NCI-H510A (cell line): Measurements from ENCODE around the gene BCLAF3.
A peak's percentile ranks its signal among the peaks of the same experiment; 100 is the strongest.

Source experiments
- DNase-seq: peaks from one replicate; lab custom pipeline; 2025; lab: John Stamatoyannopoulos, UW

BCLAF3 gene

GRCh38 chrX:19990556-19991349 lies at the start of gene BCLAF3:
BCLAF3 (minus strand) TSS chrX:19991061; CDS start chrX:19970264, 20,797 bp downstream.
- peak; percentile 73 for DNase-seq

- DNase-seq = no peak
These were observed 48.1 kb upstream of the BCLAF3 start for GRCh38 chrX:20038966-20039365.

- DNase-seq = no peak
These were observed 46.3 kb upstream of the BCLAF3 start for GRCh38 chrX:20037186-20037585.

GRCh38 chrX:20032201-20032600 lies 41.3 kb upstream of the BCLAF3 start:
- DNase-seq = no peak

GRCh38 chrX:20029728-20030127 lies 38.9 kb upstream of the BCLAF3 start:
- DNase-seq = no peak

DNA sequence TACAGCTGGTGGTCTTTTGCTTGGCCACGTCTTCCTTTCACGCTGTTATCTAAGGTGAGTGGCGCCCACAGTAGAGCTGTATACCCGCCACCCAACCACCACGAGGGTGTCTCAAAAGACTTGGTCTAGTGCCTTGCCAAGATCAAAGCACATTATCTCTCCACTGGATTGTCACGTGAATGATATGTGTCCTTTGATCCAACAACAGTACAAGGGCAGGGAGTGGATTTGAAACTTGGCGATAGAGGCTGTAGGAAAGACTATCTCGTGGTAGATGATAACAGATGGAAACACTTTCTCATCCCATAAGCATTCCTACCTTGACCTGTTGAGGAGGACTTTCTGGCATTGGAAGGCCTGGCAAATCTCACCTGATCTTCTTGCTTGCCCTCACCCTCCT lies 37.7 kb upstream of the BCLAF3 start:
- no peak for DNase-seq

GRCh38 chrX:20026278-20026677 lies 35.4 kb upstream of the BCLAF3 start:
- DNase-seq = no peak

DNA sequence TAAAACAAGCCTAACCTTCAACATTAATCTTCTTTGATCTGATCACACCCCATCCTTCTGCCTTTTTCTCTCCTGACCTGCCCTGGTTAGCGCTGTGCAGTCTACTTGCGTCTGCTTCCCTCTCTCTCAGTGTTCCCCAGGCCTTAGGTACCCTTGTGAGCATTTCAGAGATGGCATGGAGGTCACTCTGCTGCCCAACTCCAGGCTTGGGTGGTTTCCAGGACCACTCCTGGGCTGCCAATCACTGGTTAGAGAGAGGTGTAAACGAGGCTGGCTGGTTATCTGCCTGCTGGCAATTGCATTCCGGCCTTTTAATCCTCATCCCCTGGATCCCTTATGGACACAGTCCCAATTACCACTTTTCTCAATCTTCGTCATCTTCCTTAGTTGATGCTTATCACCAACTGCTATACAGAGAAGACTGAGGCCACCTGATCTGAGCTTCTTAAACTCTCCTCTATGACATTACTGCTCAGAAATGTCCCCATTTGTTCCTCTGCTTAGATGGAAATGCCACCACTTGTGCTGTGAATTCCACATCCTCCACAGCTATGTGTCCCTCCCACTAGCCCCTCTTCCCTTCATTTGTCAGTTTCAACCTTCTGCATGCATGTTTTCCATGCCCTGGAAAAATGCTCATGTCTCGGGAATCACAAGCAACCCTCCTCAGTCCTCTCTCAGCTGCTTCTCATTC lies 29.0 kb upstream of the BCLAF3 start:
- no peak for DNase-seq

- DNase-seq = no peak
These were observed 25.7 kb upstream of the BCLAF3 start for GRCh38 chrX:20016616-20016945.

DNA sequence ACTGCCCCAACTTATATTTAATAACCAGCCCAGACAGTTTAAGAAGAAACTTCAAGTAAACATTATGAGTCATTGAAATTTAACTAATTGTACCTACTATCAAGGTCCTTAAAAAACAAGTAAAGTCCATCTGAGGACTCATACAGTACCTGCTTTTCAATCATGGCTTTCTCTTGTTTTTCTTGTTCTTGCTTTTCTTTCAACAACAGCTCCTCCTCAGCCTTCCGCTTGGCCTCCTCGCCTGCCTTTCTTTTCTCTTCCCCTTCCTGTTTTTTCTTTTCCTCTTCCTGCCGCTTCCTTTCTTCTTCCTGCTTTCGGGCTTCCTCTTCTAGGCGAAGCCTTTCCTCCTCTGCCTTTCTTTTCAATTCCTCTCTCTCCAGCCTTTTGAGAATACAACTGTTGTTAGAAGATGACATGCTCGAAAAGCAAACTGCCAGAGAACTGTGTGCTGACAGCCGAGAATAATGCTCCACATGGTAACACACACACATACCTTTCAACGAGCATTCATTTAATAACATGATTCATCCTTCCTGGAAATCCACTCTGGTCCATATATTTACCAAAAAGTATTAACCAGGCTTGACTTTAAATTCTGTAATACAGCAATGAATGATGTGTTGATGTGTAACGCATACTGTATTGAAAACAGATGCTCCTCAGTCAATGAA lies 25.2 kb upstream of the BCLAF3 start:
- no peak for DNase-seq

GRCh38 chrX:20015422-20015821 lies 24.6 kb upstream of the BCLAF3 start:
- no peak for DNase-seq

DNA sequence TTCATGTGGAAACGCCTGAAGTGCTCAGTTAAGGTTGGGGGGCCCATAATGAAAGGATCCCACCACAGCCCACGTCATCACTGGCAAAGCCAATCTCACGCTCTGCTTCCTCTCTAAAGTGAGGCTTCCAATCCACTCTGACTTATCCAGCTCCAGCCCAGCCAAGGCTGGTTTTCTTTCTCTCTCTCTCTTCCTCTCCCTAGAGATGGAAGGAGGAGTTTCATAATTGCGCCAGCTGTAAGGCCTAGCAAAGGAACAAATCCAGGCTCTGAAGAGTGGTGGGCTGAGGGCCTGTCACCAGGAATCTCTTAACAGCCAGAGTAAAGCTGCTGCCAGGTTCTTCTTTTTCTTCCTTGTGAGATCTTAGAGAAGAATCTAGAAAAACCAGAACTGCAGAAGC lies 20.7 kb upstream of the BCLAF3 start:
- no peak for DNase-seq

GRCh38 chrX:20007962-20008622 lies 17.2 kb upstream of the BCLAF3 start:
- DNase-seq = no peak

DNA sequence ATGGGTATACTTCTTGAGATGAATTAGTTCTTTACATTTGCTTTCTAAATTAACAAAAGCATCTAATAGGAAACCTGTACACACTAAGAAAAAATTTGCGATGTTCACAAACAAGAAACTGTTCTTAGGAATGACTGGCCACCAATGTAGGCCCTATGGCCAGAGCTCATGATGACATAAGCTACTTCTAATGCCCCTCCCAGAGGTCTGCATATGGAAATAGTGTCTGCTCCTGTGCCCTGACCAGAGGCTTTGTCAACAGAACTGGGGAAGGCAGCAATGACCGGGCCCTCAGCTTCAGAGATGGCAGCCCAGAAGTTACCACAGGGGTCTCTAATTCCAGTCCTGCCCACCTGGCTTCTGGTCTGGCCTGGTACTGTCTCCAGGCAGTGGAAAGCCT lies 15.0 kb upstream of the BCLAF3 start:
- no peak for DNase-seq

GRCh38 chrX:20001588-20001987 lies 10.7 kb upstream of the BCLAF3 start:
- DNase-seq = no peak

- DNase-seq = no peak
These were observed 473 bp upstream of the BCLAF3 start for GRCh38 chrX:19991350-19991718.

- DNase-seq = peak; percentile 1
These were observed 708 bp downstream of the BCLAF3 start for GRCh38 chrX:19990151-19990555.

- no peak for DNase-seq
These were observed 3.0 kb downstream of the BCLAF3 start for GRCh38 chrX:19987856-19988255.

GRCh38 chrX:19986531-19986930 lies 4.3 kb downstream of the BCLAF3 start:
- no peak for DNase-seq

DNA sequence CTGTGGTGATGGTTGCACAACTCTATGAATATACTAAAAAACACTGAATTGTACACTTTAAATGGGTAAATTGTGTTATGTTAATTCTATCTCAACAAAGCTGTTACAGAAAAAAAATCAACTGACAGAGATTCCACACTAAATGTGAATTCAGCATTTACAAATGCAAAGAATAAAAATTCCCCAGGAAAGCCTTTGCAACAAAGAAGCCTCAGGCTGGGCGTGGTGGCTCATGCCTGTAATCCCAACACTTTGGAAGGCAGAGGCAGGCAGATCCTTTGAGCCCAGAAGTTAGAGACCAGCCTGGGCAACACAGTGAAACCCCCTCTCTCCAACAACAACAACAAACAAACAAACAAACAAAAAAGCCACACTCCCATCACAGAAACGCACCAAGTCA lies 8.9 kb downstream of the BCLAF3 start:
- DNase-seq = no peak

- no peak for DNase-seq
These were observed 15.0 kb downstream of the BCLAF3 start for GRCh38 chrX:19975845-19976244.

DNA sequence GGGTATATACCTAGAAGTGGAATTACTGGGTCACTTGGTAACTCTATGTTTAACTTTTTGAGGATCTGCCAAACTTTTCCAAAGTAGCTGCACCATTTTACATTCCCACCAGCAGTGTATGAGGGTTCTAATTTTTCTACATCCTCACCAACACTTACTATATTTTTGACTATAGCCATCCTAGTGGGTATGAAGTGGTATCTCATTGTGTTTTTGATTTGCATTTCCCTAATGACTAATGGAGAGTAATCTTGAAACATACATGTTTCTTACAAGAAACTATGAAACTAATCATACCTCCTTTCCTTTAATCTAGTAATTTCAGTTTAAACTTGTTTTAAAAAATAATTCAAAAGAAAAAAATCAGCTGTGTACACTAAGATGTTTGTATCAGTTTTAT lies 17.9 kb downstream of the BCLAF3 start:
- DNase-seq = no peak

- no peak for DNase-seq
These were observed 22.6 kb downstream of the BCLAF3 start for GRCh38 chrX:19968276-19968675.
